Activated T-cell treated with anti-CD3 and anti-CD28 coated beads, Interleukin-2, amount 50 U/mL, for 4 hours (primary cell): ENCODE data around the gene ZFAND6. TPM values are rescaled to one million over a fixed set of nuclear protein-coding genes. Genes with fewer than 3 reads are reported as not detected.
"Not testable (repeated sequence)": the region's sequence is repeated elsewhere in the genome, so short reads cannot be mapped to it uniquely, and the experiment has no call there.

Source experiments
- ATAC-seq, 2 donors: fragments of 200-7000 bp; cut with Tn5 transposase; one replicate each; pipeline ENCODE4 v1.10.0; 2021
- DNase-seq: peaks from one replicate; pipeline ENCODE4 v3.0.0-alpha.2; 2020
- H3K27me3 Mint-ChIP-seq: one replicate; pipeline ENCODE4 v1.8.0; 2021; ENCODE audit warnings: low read depth, mixed read lengths
- H3K36me3 Mint-ChIP-seq: one replicate; pipeline ENCODE4 v1.8.0; 2022; ENCODE audit warnings: mixed read lengths; ENCODE audit not compliant: insufficient read depth
- H3K4me1 Mint-ChIP-seq: one replicate; pipeline ENCODE4 v1.8.0; 2021; ENCODE audit warnings: low read depth, mixed read lengths
- H3K4me3 Mint-ChIP-seq: one replicate; pipeline ENCODE4 v1.8.0; 2021; ENCODE audit warnings: mild to moderate bottlenecking, moderate library complexity, mixed read lengths
- H3K9me3 Mint-ChIP-seq: one replicate; pipeline ENCODE4 v1.8.0; 2021; ENCODE audit warnings: mixed read lengths
- total RNA-seq, 3 donors: library from RNA; stranded (reverse); gene quantifications; one replicate each; pipeline ENCODE4 v1.2.1, GENCODE V29; 2021

Gene ZFAND6
- total RNA-seq, 3 donors from 2014 or later, result 21.9 to 24.7 (median 22.9) TPM

DNA sequence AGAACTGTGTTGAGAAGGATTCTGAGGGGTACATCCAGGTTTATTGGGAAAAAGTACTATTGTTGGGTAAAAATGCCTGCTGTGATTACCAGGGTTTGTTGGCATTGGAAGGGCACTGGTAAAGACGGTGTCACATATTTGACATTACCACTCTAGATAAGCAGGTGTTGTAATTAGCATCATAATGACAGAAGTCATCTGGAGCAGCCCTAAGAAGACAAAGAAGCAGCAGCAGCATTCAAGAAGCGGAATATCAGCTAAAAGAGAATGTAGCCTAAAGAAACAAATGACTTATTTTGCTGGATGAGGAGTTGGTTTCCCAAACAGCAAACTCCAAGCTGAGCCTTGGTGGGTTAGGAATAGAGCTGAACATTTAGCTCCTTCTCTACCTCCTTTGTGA is 30.5 kb upstream of the ZFAND6 start:
- DNase-seq (no peak), ATAC-seq (no peak)
- no peak overlapping the region for H3K4me3 Mint-ChIP-seq
- H3K36me3 Mint-ChIP-seq, result no peaks in the 10 kb centered on the region
- H3K4me1 Mint-ChIP-seq, result peaks cover 34% of the 10 kb centered on the region
- H3K9me3 Mint-ChIP-seq, result no peaks in the 10 kb centered on the region
- H3K27me3 Mint-ChIP-seq, result no peaks in the 10 kb centered on the region

DNA sequence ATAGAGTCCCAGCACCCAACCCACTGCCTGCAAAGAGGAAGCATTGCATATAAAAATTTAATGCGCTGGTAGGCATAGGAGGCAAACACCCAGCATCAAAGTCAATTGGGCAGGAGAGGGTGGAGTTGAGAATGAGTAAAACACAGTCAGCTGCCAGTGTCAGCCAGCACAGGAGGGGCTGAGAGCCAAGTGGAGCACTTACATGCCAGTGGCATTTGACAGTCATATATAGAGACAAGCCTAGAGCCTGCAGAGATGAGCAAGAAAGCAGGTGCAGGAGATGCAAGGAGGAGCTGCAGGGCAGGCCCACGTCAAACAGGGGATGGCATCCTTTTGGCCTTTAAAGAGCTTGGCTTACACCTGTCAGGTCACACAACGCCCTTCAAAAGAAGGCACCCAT is 27.6 kb upstream of the ZFAND6 start:
- Mint-ChIP-seq H3K4me3 (no peak overlapping the region), H3K4me1 (peaks cover 23% of the 10 kb centered on the region), H3K27me3 (no peaks in the 10 kb centered on the region), H3K9me3 (no peaks in the 10 kb centered on the region), H3K36me3 (no peaks in the 10 kb centered on the region)
- peak; percentile 59 to 60 for ATAC-seq
- no peak for DNase-seq

DNA sequence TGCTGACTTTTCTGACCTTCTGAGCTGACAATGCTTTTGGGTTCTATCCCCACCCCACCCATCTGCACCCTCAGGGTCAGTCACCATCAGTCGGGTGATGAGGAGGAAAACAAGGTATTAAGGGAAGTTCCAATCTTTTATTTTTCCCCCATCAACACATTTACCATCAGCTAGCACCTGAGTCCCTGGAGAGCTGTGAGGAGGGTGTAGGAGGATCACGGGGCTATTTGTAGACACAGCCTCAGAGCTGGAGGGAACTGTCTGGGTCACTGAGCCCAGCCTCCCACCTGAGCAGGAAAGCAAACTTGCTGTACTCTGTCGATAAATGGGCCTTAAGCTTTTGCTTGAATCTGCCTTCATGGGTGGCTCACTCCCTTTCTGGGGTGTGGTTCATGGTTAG is 24.8 kb upstream of the ZFAND6 start:
- Mint-ChIP-seq H3K4me3 (no peak overlapping the region), H3K4me1 (peaks cover 22% of the 10 kb centered on the region), H3K36me3 (no peaks in the 10 kb centered on the region), H3K27me3 (no peaks in the 10 kb centered on the region), H3K9me3 (no peaks in the 10 kb centered on the region)
- DNase-seq (no peak), ATAC-seq (no peak)

DNA sequence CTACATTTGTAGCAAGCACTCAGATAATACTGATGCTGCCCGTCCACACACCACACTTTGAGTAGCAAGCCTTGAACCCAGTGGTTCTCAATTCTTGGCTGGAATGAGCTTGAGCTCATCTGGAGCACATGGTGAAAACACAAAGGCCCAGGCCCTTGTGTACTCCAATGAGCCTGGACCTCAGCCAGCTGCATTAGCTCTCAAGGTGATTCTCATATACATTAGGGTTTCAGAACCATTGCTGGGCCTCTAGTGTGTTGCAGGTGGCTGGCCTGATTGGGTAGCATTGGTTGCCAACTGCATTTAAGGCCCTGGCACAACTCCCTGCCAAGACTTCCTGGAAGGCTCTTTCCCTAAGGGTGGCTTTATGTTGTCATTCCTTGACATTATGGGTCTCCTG is 23.4 kb upstream of the ZFAND6 start:
- ATAC-seq (no peak), DNase-seq (no peak)
- Mint-ChIP-seq H3K27me3 (no peaks in the 10 kb centered on the region), H3K36me3 (no peaks in the 10 kb centered on the region), H3K9me3 (no peaks in the 10 kb centered on the region), H3K4me3 (no peak overlapping the region), H3K4me1 (peaks cover 22% of the 10 kb centered on the region)

DNA sequence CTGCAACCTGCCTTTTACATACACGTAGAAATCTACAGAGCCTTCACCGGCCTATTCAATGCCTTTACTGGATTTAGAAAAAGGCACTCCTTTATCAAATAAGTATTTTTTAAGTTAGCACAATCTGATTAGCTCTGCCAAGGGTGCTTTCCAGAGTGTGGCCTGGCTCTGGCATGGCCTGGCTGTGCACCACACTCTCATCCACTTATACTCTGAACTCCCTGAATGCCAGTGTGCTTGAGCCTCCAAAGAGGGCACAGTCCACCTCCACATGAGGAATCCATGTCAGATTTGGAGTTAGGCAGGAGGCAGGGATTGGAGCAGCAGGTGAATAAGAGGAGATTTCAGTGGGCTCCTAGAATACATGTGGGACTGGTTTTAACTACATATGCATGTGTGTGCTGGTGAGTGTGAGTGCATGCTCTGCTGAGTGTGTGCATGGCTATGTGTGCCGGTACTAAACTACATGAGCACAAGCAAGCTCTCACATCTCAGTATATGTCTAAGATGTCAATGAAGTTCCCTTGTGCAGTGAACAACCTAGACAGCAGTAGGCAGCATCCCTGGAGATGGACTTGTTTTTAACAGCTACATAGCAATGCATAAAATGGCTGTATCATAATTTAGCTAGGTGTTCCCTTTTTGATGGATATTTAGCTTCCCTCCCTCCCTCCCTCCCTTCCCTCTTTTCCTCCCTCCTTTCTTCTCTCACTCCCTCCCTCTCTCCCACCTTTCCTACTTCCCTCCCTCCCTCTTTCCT is 17.8 kb upstream of the ZFAND6 start:
- Mint-ChIP-seq H3K4me3 (no peak overlapping the region), H3K27me3 (no peaks in the 10 kb centered on the region), H3K36me3 (no peaks in the 10 kb centered on the region), H3K9me3 (no peaks in the 10 kb centered on the region), H3K4me1 (no peaks in the 10 kb centered on the region)
- ATAC-seq (no peak), DNase-seq (no peak)

DNA sequence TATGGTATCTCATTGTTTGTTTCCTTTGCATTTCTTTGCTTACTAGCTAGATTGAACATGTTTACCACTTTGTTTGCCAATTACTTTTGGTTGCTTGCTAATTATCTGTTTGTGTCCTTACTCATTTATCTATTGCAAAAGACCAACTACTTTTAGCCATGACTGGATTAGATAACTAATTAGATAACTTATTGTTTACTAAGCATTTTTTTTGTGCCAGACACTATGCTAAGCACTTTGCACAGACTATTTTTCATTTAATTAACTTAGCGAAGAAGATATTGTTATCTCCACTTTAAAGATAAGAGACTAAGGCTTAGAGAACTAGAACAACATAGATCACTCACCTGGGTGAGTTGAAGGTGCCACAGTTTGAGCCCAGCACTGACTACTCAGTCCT is 16.9 kb upstream of the ZFAND6 start:
- no peak for DNase-seq
- ATAC-seq, result no peak
- Mint-ChIP-seq H3K4me3 (no peak overlapping the region), H3K4me1 (no peaks in the 10 kb centered on the region), H3K9me3 (no peaks in the 10 kb centered on the region), H3K36me3 (no peaks in the 10 kb centered on the region), H3K27me3 (no peaks in the 10 kb centered on the region)

DNA sequence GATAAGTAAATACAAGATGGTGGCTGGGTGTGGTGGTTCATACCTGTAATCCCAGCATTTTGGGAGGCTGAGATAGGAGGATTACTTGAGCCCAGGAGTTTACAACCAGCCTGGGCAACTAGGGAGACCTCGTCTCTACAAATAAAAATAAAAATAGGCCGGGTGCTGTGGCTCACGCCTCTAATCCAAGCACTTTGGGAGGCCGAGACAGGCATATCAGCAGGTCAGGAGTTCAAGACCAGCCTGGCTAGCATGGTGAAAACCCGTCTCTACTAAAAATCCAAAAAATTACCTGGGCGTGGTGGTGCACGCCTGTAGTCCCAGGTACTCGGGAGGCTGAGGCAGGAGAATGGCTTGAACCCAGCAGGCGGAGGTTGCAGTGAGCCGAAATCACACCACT is 14.3 kb upstream of the ZFAND6 start:
- H3K4me1 Mint-ChIP-seq, H3K4me3 Mint-ChIP-seq, H3K9me3 Mint-ChIP-seq, H3K36me3 Mint-ChIP-seq, ATAC-seq, DNase-seq, H3K27me3 Mint-ChIP-seq: not testable (repeated sequence)

DNA sequence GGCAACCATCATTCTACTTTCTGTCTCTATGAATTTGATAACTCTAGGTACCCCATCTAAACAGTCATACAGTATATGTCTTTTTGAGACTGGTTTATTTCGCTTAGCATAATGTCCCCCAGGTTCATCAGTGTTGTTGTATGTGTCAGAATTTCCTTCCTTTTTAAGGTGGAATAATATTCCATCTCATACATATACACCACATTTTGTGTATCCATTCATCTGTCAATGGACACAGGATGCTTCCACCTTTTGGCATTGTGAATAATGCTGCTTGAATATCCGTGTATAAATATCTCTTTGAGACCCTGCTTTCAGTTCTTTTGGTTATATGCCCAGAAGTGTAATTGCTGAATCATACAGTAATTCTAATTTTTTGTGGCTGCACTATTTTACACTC is 10.4 kb upstream of the ZFAND6 start:
- H3K9me3 Mint-ChIP-seq, result no peaks in the 10 kb centered on the region
- H3K4me1 Mint-ChIP-seq, result no peaks in the 10 kb centered on the region
- H3K4me3 Mint-ChIP-seq, result no peak overlapping the region
- ATAC-seq (no peak), DNase-seq (no peak)
- H3K27me3 Mint-ChIP-seq, result no peaks in the 10 kb centered on the region
- H3K36me3 Mint-ChIP-seq, result no peaks in the 10 kb centered on the region

DNA sequence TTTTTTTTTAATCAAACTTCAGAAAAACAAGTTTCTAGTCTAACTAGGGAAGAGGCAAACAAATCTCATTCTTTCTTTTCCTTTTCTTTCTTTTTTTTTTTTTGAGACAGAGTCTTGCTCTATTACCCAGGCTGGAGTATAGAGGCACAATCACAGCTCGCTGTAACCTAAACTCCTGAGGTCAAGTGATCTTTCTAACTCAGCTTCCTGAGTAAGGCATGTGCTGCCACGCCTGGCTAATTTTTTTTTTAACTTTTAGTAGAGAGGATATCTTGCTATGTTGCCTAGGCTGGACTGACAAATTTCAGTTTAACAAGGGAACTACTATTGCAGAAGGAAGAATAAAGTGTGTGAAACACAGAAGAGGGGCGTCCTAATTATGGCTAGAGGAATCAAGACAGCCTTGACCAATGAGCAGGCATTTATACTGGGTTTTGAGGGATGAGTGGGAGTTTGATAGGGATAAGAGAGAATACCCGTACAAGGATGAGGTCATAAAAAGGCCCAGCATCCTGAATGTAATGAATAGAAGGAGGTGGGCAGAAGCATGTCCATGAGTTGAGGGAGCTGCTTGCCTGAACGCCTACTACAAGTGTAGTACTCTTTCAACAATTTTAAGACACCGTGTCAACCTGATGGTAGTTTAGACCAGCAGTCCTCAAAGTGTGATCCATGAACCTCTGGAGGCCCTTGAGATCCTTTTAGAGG is 6.7 kb upstream of the ZFAND6 start:
- H3K27me3 Mint-ChIP-seq, result peaks cover 1% of the 10 kb centered on the region
- no peaks in the 10 kb centered on the region for H3K9me3 Mint-ChIP-seq
- no peaks in the 10 kb centered on the region for H3K36me3 Mint-ChIP-seq
- H3K4me1 Mint-ChIP-seq, result no peaks in the 10 kb centered on the region
- ATAC-seq, result no peak
- H3K4me3 Mint-ChIP-seq, result no peak overlapping the region
- no peak for DNase-seq

DNA sequence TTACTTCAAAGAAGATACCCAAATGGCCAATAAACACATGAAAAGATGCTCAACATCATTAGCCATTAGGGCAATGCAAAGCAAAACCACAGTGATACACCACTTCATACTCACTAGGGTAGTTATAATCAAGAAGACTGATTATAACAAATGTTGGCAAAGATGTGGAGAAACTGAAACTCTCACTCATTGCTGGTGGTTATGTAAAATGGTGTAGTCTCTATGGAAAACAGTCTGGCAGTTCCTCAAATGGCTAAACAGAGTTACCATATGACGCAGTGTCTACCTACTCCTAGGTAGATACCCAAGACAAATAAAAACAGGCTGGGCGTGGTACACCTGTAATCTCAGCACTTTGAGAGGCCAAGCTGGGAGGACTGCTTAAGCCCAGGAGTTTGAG is 3.5 kb upstream of the ZFAND6 start:
- ATAC-seq (no peak), DNase-seq (no peak)
- Mint-ChIP-seq H3K4me3 (no peak overlapping the region), H3K36me3 (no peaks in the 10 kb centered on the region), H3K4me1 (peaks cover 7% of the 10 kb centered on the region), H3K9me3 (no peaks in the 10 kb centered on the region), H3K27me3 (peaks cover 1% of the 10 kb centered on the region)

DNA sequence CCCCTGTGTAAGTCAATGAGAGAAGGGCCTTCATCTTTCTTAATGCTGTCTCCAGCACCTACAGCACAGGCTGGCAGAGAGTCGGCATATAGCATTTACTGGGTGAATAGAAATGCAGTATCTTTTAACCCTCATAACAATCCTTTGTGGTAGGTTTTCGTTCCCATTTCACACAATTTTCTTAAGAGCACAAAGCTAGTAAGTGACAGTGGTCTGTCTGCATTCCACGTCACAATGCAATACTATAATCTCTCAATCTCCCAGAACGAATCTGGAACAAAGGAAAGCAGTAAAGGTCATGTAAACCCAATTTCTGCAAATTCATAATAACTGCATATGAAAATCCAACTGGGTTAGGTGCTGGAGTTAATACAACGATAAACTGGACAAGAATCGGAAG is 1.4 kb upstream of the ZFAND6 start:
- H3K27me3 Mint-ChIP-seq, result peaks cover 1% of the 10 kb centered on the region
- DNase-seq, result no peak
- H3K36me3 Mint-ChIP-seq, result no peaks in the 10 kb centered on the region
- peak overlapping the region; percentile 66 for H3K4me3 Mint-ChIP-seq
- no peak for ATAC-seq
- H3K4me1 Mint-ChIP-seq, result peaks cover 27% of the 10 kb centered on the region
- no peaks in the 10 kb centered on the region for H3K9me3 Mint-ChIP-seq

DNA sequence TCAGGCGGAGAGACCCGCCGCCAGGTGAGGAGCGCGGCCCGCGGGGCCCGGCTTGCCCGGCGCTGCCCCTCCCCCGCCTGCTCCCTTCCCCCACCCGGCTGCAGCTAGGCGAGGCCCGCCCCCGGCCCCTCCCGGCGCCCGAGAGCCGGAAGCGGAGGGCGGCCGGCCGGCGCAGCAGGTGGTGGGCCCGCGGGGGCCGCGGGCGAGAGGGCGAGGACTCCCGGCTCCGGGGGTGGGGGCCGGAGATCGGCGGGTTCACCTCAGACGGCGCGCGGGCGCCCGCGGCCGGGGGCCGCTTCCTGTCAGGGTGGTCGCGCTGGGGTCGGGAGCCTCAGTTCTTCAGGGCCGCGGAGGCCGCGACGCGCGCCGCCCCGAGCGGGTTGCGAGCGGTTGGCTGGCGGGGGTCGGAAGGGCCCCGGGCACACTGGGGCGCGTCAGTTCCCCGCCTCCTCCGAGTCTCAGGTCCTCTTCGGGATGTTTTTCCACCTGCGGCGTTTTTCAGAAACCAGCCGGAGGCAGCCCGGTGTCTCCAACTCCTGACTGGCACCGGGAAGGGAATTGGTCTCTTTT is 395 bp downstream of the ZFAND6 start:
- ATAC-seq (peak; percentile 74 to 75), DNase-seq (no peak)
- peaks cover 33% of the 10 kb centered on the region for H3K4me1 Mint-ChIP-seq

DNA sequence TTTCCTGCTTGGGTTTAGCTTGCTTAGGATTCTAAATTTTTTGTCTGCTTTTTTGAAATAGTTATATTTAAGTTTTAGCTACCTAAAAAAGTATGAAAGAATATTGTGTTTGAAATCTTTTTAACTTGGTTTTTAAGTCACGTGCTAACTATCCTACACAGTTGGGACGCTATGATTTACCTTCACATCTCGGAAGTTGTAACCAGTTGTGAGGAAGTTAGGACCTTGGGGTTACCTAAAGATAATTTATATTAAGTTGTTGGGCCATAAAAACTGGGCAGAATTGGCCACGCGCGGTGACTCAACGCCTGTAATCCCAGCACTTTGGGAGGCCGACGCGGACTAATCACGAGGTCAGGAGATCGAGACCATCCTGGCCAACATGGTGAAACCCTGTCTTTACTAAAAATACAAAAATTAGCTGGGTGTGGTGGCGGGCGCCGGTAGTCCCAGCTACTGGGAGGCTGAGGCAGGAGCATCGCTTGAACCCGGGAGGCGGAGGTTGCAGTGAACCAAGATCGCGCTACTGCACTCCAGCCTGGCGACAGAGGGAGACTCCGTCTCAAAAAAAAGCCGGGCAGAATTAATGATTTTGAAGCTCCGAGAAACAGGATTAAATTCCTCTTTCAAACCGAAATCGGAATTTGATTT is 1.0 kb downstream of the ZFAND6 start:
- peak overlapping the region; percentile 90 for H3K4me3 Mint-ChIP-seq
- H3K4me1 Mint-ChIP-seq, result peaks cover 39% of the 10 kb centered on the region
- no peaks in the 10 kb centered on the region for H3K9me3 Mint-ChIP-seq
- DNase-seq (peak; percentile 13), ATAC-seq (no peak)
- H3K27me3 Mint-ChIP-seq, result no peaks in the 10 kb centered on the region
- H3K36me3 Mint-ChIP-seq, result no peaks in the 10 kb centered on the region

More for the DNA sequence above, 395 bp downstream of the ZFAND6 start:
- Mint-ChIP-seq H3K27me3 (peaks cover 1% of the 10 kb centered on the region), H3K36me3 (no peaks in the 10 kb centered on the region), H3K4me3 (peak overlapping the region; percentile 90), H3K9me3 (no peaks in the 10 kb centered on the region)

DNA sequence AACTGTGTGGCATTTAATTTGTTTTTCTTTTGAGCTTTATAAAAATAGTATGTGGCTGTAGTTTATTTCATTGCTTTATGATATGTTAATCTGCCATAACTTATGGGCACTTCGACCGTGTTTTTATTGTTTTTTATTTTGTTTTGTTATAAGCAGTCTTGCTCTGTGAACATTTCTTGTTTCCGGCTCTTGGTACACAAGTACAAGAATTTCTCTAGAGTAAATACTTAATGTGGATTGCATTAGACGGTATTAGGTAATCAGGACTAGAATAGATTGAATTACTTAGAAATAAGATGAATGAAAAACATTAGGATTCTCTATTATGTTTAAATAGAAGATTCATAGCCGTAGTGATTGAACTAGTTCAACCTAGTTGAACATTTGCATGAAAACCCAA is 2.1 kb downstream of the ZFAND6 start:
- Mint-ChIP-seq H3K4me3 (peak overlapping the region; percentile 90), H3K4me1 (peaks cover 39% of the 10 kb centered on the region), H3K27me3 (no peaks in the 10 kb centered on the region), H3K36me3 (no peaks in the 10 kb centered on the region), H3K9me3 (no peaks in the 10 kb centered on the region)
- DNase-seq, result no peak
- no peak for ATAC-seq
